ENCODE measurements around the gene PPP1R9B. TPM values are rescaled to one million over a fixed set of nuclear protein-coding genes. Genes with fewer than 3 reads are reported as not detected.

Gene PPP1R9B
- total RNA-seq, 1 experiment from 2014 or later = 23.0 TPM

DNA sequence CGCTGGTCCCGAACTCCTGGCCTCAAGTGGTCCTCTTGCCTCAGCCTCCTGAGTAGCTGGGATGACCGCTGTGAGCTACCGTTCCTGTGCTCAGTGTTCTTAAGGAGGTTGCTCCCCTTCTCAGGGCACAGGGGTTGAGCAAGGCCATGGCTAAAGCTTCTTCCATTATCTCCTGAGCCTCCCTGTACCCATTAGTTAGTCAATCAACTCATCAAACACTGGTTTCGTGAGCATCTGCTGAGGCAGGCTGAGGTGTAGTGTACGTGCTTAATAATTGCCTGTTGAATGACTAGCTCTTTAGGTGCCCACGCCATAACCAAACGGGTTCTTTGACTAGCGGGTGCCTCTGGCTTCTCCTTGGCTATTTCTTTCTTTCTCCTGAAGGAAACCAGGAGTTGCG, 27.0 kb upstream of the PPP1R9B start:
- Histone ChIP-seq H3K27ac (ENCODE audit: insufficient read length, low read depth, low read length) (no peak overlapping the region), H3T11ph (ENCODE audit: low read length) (no peak overlapping the region), H3K18ac (ENCODE audit: insufficient read length, low read depth, low read length) (no peak overlapping the region), H3K4me2 (ENCODE audit: insufficient read depth, insufficient read length, low read length) (no peak overlapping the region), H3K27me3 (ENCODE audit: insufficient read depth, low read length) (no peaks in the 10 kb centered on the region), H3K14ac (ENCODE audit: insufficient read depth, low read length) (no peak overlapping the region), H3K23me2 (ENCODE audit: insufficient read length, low read depth, low read length, poor library complexity, severe bottlenecking) (peaks cover 4% of the 10 kb centered on the region), H3K79me2 (ENCODE audit: insufficient read depth, low read length) (no peaks in the 10 kb centered on the region), H2BK120ac (ENCODE audit: low read depth, low read length, poor library complexity, severe bottlenecking) (no peak overlapping the region), H4K5ac (ENCODE audit: insufficient read length, low read depth, low read length) (no peak overlapping the region), H2AFZ (ENCODE audit: low read length) (no peak overlapping the region), H4K91ac (ENCODE audit: insufficient read length, low read depth, low read length) (no peak overlapping the region), H3K56ac (ENCODE audit: insufficient read length, low read depth, low read length) (no peak overlapping the region), H4K20me1 (ENCODE audit: control insufficient read depth, insufficient read depth, insufficient read length) (no peaks in the 10 kb centered on the region), H2BK20ac (ENCODE audit: low read depth, low read length, poor library complexity, severe bottlenecking) (no peak overlapping the region), H3K79me1 (ENCODE audit: insufficient read depth, low read depth, low read length, poor library complexity, severe bottlenecking) (no peaks in the 10 kb centered on the region), H2BK12ac (ENCODE audit: insufficient read length, low read depth, low read length) (no peak overlapping the region), H3K4ac (ENCODE audit: low read depth, low read length) (no peak overlapping the region), H2AK5ac (ENCODE audit: insufficient read length, low read length) (no peak overlapping the region), H3K9ac (ENCODE audit: extremely low read depth, insufficient read length, low read length) (no peak overlapping the region), H3K23ac (ENCODE audit: insufficient read length, low read depth, low read length) (no peak overlapping the region), H4K8ac (replicated peaks; ENCODE audit: insufficient read length, low read depth, low read length) (no peak overlapping the region), H3K4me1 (ENCODE audit: insufficient read depth, low read length) (peaks cover 2% of the 10 kb centered on the region; the same call in 1 of the 2 replicates), H2BK15ac (ENCODE audit: low read depth, low read length) (no peak overlapping the region), H3K9me3 (ENCODE audit: control insufficient read depth, low read depth, low read length) (no peaks in the 10 kb centered on the region), H2BK5ac (ENCODE audit: insufficient read length, low read length) (no peak overlapping the region)
- Mint-ChIP-seq H3K4me1 (peaks cover 33 to 43% of the 10 kb centered on the region in 2 experiments), H3K9me3 (no peaks in the 10 kb centered on the region; a peak in 1 of 5 replicates), H3K4me3 (no peak overlapping the region), H3K27ac (no peak overlapping the region), H3K36me3 (ENCODE audit: insufficient read depth in 1 of 3, low read depth in 3 of 3) (no peaks in the 10 kb centered on the region), H3K27me3 (ENCODE audit: low read depth) (peaks cover 3% of the 10 kb centered on the region)
- WGBS (ENCODE audit: extremely low coverage, insufficient read length, low lambda C conversion rate) = no CpG with 5 or more reads among the region's 10 CpGs
- no peak for DNase-seq
- TF ChIP-seq, protein P1, sequence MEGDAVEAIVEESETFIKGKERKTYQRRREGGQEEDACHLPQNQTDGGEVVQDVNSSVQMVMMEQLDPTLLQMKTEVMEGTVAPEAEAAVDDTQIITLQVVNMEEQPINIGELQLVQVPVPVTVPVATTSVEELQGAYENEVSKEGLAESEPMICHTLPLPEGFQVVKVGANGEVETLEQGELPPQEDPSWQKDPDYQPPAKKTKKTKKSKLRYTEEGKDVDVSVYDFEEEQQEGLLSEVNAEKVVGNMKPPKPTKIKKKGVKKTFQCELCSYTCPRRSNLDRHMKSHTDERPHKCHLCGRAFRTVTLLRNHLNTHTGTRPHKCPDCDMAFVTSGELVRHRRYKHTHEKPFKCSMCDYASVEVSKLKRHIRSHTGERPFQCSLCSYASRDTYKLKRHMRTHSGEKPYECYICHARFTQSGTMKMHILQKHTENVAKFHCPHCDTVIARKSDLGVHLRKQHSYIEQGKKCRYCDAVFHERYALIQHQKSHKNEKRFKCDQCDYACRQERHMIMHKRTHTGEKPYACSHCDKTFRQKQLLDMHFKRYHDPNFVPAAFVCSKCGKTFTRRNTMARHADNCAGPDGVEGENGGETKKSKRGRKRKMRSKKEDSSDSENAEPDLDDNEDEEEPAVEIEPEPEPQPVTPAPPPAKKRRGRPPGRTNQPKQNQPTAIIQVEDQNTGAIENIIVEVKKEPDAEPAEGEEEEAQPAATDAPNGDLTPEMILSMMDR (conservative IDR thresholded peaks at IDR 0.05) = no peak
